ENCODE data around the gene FAM120A.

DNA sequence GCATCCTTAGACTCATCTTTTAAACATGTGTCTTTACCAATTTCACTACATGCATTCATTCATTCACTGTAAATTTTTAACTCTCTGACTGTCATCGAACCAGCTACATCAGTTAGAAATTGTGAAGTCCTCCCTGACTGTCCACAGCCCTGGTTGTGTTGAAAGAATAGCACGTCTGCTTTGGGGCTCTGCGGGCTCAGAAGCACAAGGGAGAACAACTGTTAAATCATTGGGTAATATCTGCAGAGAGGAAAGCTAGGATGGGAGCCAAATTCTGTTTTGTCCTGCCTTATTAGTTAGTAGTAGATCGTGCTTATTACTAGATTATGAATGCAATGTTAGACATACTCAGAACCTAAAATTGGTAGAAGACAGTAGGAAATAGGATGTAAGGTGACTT lies 28.2 kb downstream of the FAM120A start:
- TF ChIP-seq, protein P1, sequence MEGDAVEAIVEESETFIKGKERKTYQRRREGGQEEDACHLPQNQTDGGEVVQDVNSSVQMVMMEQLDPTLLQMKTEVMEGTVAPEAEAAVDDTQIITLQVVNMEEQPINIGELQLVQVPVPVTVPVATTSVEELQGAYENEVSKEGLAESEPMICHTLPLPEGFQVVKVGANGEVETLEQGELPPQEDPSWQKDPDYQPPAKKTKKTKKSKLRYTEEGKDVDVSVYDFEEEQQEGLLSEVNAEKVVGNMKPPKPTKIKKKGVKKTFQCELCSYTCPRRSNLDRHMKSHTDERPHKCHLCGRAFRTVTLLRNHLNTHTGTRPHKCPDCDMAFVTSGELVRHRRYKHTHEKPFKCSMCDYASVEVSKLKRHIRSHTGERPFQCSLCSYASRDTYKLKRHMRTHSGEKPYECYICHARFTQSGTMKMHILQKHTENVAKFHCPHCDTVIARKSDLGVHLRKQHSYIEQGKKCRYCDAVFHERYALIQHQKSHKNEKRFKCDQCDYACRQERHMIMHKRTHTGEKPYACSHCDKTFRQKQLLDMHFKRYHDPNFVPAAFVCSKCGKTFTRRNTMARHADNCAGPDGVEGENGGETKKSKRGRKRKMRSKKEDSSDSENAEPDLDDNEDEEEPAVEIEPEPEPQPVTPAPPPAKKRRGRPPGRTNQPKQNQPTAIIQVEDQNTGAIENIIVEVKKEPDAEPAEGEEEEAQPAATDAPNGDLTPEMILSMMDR (conservative IDR thresholded peaks at IDR 0.05): no peak
- TF ChIP-seq ZFX (IDR thresholded peaks at IDR 0.05): no peak

Measured in C4-2B (cell line).